Osteocyte (in vitro differentiated cells): ENCODE results near the gene HLCS. TPM values are rescaled to one million over a fixed set of nuclear protein-coding genes. Genes with fewer than 3 reads are reported as not detected.
A peak's percentile ranks its signal among the peaks of the same experiment; 100 is the strongest.

Source experiments
- DNase-seq: peaks from one replicate; pipeline ENCODE4 v3.0.0; 2021; ENCODE audit warnings: mixed read lengths; ENCODE audit not compliant: unreplicated experiment; ENCODE audit errors: extremely low spot score
- H3K27ac Mint-ChIP-seq: one replicate; pipeline ENCODE4 v1.8.0; 2021; ENCODE audit warnings: mild to moderate bottlenecking, mixed read lengths; ENCODE audit not compliant: unreplicated experiment
- H3K27me3 Mint-ChIP-seq: one replicate; pipeline ENCODE4 v1.8.0; 2021; ENCODE audit warnings: mixed read lengths; ENCODE audit not compliant: unreplicated experiment
- H3K36me3 Mint-ChIP-seq: one replicate; pipeline ENCODE4 v1.8.0; 2021; ENCODE audit warnings: mixed read lengths; ENCODE audit not compliant: unreplicated experiment
- H3K4me1 Mint-ChIP-seq: one replicate; pipeline ENCODE4 v1.8.0; 2021; ENCODE audit warnings: mixed read lengths; ENCODE audit not compliant: unreplicated experiment
- H3K4me3 Mint-ChIP-seq: one replicate; pipeline ENCODE4 v1.8.0; 2021; ENCODE audit warnings: mild to moderate bottlenecking, moderate library complexity, mixed read lengths; ENCODE audit not compliant: unreplicated experiment
- H3K9me3 Mint-ChIP-seq: one replicate; pipeline ENCODE4 v1.8.0; 2021; ENCODE audit warnings: mixed read lengths; ENCODE audit not compliant: unreplicated experiment
- total RNA-seq: library from RNA; stranded (reverse); gene quantifications from 2 replicates; pipeline ENCODE4 v1.2.1, GENCODE V29; 2021
- TF ChIP-seq, protein P1 (sequence below): fragments of 200-600 bp; sonication (generic); IDR thresholded peaks from 2 replicates; pipeline ENCODE4 v1.5.0; 2021; ENCODE audit warnings: antibody characterized with exemption, mild to moderate bottlenecking, moderate library complexity

Gene HLCS
- total RNA-seq, 1 donor from 2014 or later, result 26.7 TPM

DNA sequence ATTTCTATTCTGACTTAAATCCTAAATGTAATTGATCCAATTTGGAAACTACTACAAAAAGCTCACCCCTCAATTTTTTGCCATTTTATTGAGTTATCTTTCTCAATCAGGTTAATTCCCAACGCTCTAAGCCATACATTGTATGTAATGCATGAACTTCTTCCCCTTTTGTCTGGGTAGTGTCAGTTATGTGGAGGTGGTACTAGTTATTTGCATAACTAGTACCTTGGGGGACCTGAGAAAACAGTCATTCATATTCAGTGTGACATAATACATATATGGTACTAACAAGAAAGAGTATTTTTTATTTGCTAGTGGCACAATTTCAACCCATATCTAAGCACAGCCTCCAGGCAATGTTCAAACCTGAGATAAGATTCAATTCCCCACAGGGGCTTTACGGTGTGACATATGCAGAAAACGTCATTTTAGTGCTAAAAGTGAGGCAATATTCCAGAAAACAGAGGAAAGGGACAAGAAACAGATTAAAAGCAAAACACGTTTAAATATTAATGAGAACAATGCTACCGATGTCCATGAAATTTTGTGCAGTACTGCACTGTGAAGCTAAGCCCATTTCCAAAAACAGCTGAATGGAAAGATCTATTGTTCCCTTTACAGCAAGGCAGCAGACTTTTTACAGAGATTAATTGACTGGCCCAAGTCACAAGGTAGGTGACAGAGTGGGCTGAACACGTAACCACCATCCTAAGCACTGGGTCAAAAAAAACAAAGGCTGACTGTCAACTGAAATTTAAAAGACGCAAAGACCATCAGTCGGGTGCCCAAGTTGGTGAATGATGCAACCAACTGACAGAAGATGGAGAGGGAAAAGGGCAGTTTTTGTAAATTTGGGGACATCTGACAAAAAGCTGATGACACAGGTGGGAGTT lies 1.4 kb downstream of the HLCS start:
- no peak for DNase-seq
- TF ChIP-seq, protein P1, sequence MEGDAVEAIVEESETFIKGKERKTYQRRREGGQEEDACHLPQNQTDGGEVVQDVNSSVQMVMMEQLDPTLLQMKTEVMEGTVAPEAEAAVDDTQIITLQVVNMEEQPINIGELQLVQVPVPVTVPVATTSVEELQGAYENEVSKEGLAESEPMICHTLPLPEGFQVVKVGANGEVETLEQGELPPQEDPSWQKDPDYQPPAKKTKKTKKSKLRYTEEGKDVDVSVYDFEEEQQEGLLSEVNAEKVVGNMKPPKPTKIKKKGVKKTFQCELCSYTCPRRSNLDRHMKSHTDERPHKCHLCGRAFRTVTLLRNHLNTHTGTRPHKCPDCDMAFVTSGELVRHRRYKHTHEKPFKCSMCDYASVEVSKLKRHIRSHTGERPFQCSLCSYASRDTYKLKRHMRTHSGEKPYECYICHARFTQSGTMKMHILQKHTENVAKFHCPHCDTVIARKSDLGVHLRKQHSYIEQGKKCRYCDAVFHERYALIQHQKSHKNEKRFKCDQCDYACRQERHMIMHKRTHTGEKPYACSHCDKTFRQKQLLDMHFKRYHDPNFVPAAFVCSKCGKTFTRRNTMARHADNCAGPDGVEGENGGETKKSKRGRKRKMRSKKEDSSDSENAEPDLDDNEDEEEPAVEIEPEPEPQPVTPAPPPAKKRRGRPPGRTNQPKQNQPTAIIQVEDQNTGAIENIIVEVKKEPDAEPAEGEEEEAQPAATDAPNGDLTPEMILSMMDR, result no peak
- H3K4me1 Mint-ChIP-seq, result peaks cover 12% of the 10 kb centered on the region
- peaks cover 18% of the 10 kb centered on the region for H3K36me3 Mint-ChIP-seq
- H3K27ac Mint-ChIP-seq, result peak overlapping the region; percentile 85
- no peaks in the 10 kb centered on the region for H3K27me3 Mint-ChIP-seq
- peak overlapping the region; percentile 73 for H3K4me3 Mint-ChIP-seq
- no peaks in the 10 kb centered on the region for H3K9me3 Mint-ChIP-seq

DNA sequence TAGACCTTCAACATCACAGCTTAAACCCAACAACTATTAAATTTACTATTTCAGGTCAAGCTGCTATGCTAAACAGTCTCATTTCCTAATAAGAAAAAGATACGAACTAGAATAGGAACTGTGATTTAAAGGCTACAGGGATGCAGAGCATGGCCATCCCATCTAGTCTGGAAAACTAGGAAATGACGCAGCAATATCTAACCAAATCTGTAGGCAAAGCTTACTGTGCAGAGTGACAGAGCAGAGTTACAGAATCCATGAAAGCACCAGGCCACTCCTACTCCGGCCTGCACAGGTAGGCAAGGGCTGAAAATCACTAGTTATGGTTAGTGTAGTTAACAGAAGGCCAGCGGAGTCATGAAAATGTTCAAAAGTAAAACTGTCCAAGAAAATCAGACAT lies 2.1 kb downstream of the HLCS start:
- Mint-ChIP-seq H3K9me3 (no peaks in the 10 kb centered on the region), H3K27ac (no peak overlapping the region)
- TF ChIP-seq, protein P1, result no peak

DNA sequence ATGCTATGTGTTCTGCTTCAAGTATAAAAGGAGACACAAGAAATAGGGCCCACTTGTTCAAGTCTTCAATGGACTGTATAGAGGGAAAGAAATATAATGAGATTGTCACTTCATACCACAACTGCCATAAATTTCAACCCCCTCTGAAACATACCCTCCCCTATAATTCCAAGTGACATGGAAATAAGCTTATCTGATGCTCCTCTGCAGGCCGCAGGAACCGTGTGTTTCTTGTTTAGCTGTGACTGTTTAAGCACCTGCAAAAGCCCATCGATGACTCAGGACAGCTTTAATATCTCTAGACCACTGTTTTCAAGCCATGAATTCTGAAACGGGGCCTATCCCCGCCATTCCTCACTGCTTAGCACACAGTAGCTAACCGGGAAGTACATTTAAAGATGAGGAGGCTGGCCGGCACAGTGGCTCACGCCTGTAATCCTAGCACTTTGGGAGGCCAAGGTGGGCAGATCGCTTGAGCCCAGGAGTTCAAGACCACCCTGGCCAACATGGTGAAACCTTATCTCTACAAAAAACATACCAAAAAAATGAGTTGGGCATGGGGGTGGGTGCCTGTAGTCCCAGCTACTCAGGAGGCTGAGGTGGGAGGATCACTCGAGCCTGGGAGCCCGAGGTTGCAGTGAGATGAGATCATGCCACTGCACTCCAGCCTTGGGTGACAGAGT lies 4.2 kb downstream of the HLCS start:
- Mint-ChIP-seq H3K4me3 (no peak overlapping the region), H3K36me3 (peaks cover 16% of the 10 kb centered on the region), H3K27ac (no peak overlapping the region), H3K27me3 (no peaks in the 10 kb centered on the region), H3K4me1 (peaks cover 12% of the 10 kb centered on the region), H3K9me3 (no peaks in the 10 kb centered on the region)
- TF ChIP-seq, protein P1, result no peak
- no peak for DNase-seq

More for the DNA sequence above, 2.1 kb downstream of the HLCS start:
- Mint-ChIP-seq H3K27me3 (no peaks in the 10 kb centered on the region), H3K4me3 (no peak overlapping the region), H3K36me3 (peaks cover 18% of the 10 kb centered on the region), H3K4me1 (peaks cover 12% of the 10 kb centered on the region)
- no peak for DNase-seq

DNA sequence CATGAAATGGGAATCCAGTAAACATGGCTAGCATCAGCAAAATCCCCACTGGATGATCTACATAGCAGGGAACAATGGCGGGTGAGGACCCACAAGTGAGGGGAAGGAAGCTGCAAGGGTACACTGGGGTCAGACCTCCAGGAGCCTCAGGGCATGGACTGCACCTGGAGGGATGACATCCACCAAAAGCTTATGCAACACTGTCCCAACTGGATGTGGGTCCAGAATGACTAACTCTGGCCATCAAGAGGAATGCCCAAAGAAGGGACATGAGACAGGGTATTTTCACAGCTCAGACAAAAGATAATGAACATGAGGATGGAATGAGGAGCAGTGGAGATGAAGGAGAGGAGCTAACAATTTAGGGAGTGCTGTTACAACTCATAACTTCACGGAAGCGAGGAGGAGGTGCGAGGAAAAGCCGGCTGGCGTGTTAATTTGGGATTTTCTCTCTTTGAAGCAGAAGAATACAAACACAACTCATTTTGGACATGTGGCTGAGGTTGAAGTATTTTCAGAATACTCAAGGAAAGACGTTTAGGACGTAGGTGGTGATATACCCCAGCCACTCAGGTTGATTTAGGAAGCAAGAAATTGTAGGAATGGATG lies 5.7 kb downstream of the HLCS start:
- H3K4me1 Mint-ChIP-seq, result peaks cover 9% of the 10 kb centered on the region
- H3K36me3 Mint-ChIP-seq, result peaks cover 19% of the 10 kb centered on the region
- TF ChIP-seq, protein P1, result no peak
- H3K4me3 Mint-ChIP-seq, result no peak overlapping the region
- no peak for DNase-seq
- H3K27me3 Mint-ChIP-seq, result no peaks in the 10 kb centered on the region
- no peak overlapping the region for H3K27ac Mint-ChIP-seq
- H3K9me3 Mint-ChIP-seq, result no peaks in the 10 kb centered on the region
